ENCODE measurements around the gene SKIL.
"Not testable (repeated sequence)": the region's sequence is repeated elsewhere in the genome, so short reads cannot be mapped to it uniquely, and the experiment has no call there.

SKIL gene

GRCh38 chr3:170337420-170337819, 20.1 kb upstream of the SKIL start:
- TF ChIP-seq CTCF (IDR thresholded peaks at IDR 0.05; ENCODE audit: borderline replicate concordance, control extremely low read depth, extremely low read depth, insufficient read depth, missing control alignments) = no peak
- DNase-seq (ENCODE audit: low spot score) = no peak
- in situ Hi-C loops (cut with MboI; ENCODE audit: low sequenced_read_pairs, unreplicated experiment) = no loop called here

GRCh38 chr3:170338690-170339340, 18.7 kb upstream of the SKIL start:
- DNase-seq (ENCODE audit: low spot score) = no peak
- in situ Hi-C loops (cut with MboI; ENCODE audit: low sequenced_read_pairs, unreplicated experiment) = no loop called here
- TF ChIP-seq CTCF (IDR thresholded peaks at IDR 0.05; ENCODE audit: borderline replicate concordance, control extremely low read depth, extremely low read depth, insufficient read depth, missing control alignments) = no peak

- DNase-seq (ENCODE audit: low spot score); in situ Hi-C loops (cut with MboI; ENCODE audit: low sequenced_read_pairs, unreplicated experiment): not testable (repeated sequence)
Measured at GRCh38 chr3:170342273-170342672, 15.2 kb upstream of the SKIL start.

- in situ Hi-C loops (cut with MboI; ENCODE audit: low sequenced_read_pairs, unreplicated experiment); DNase-seq (ENCODE audit: low spot score): not testable (repeated sequence)
Measured at GRCh38 chr3:170343859-170344258, 13.7 kb upstream of the SKIL start.

- no peak for TF ChIP-seq CTCF (IDR thresholded peaks at IDR 0.05; ENCODE audit: borderline replicate concordance, control extremely low read depth, extremely low read depth, insufficient read depth, missing control alignments)
- no peak for DNase-seq (ENCODE audit: low spot score)
- in situ Hi-C loops (cut with MboI; ENCODE audit: low sequenced_read_pairs, unreplicated experiment) = no loop called here
Measured at GRCh38 chr3:170344971-170345370, 12.5 kb upstream of the SKIL start.

- no peak for TF ChIP-seq CTCF (IDR thresholded peaks at IDR 0.05; ENCODE audit: borderline replicate concordance, control extremely low read depth, extremely low read depth, insufficient read depth, missing control alignments)
- no peak for DNase-seq (ENCODE audit: low spot score)
- in situ Hi-C loops (cut with MboI; ENCODE audit: low sequenced_read_pairs, unreplicated experiment) = no loop called here
Measured at GRCh38 chr3:170346481-170347392, 10.8 kb upstream of the SKIL start.

- no peak for TF ChIP-seq CTCF (IDR thresholded peaks at IDR 0.05; ENCODE audit: borderline replicate concordance, control extremely low read depth, extremely low read depth, insufficient read depth, missing control alignments)
- DNase-seq (ENCODE audit: low spot score) = no peak
- in situ Hi-C loops (cut with MboI; ENCODE audit: low sequenced_read_pairs, unreplicated experiment) = no loop called here
Measured at GRCh38 chr3:170350515-170351413, 6.8 kb upstream of the SKIL start.
